Glomerular visceral epithelial cell (primary cell): ENCODE data around the gene AFAP1L2.
"Not testable (repeated sequence)": the region's sequence is repeated elsewhere in the genome, so short reads cannot be mapped to it uniquely, and the experiment has no call there.

Experiments used
- DNase-seq: peaks from one replicate; pipeline ENCODE4 v3.0.0-alpha.2; 2016; ENCODE audit errors: extremely low spot score

AFAP1L2 gene

GRCh38 chr10:114335614-114336013, 68.7 kb downstream of the AFAP1L2 start:
- DNase-seq = no peak

GRCh38 chr10:114334301-114334700, 70.0 kb downstream of the AFAP1L2 start:
- peak; percentile 61 for DNase-seq

GRCh38 chr10:114333441-114333840, 70.9 kb downstream of the AFAP1L2 start:
- DNase-seq = not testable (repeated sequence)

GRCh38 chr10:114332301-114333192, 71.8 kb downstream of the AFAP1L2 start:
- no peak for DNase-seq

- no peak for DNase-seq
Observed at GRCh38 chr10:114329634-114330365, 74.5 kb downstream of the AFAP1L2 start.

- DNase-seq = no peak
Observed at GRCh38 chr10:114328874-114329273, 75.4 kb downstream of the AFAP1L2 start.

GRCh38 chr10:114328441-114328812, 75.9 kb downstream of the AFAP1L2 start:
- DNase-seq = no peak

- DNase-seq = no peak
Observed at GRCh38 chr10:114327537-114328440, 76.5 kb downstream of the AFAP1L2 start.

- DNase-seq = no peak
Observed at GRCh38 chr10:114326795-114327194, 77.5 kb downstream of the AFAP1L2 start.

GRCh38 chr10:114323023-114323422, 81.3 kb downstream of the AFAP1L2 start:
- DNase-seq = no peak

GRCh38 chr10:114322344-114322743, 82.0 kb downstream of the AFAP1L2 start:
- no peak for DNase-seq

GRCh38 chr10:114320249-114321116, 83.8 kb downstream of the AFAP1L2 start:
- DNase-seq = peak; percentile 99

GRCh38 chr10:114319406-114320248, 84.7 kb downstream of the AFAP1L2 start:
- no peak for DNase-seq

GRCh38 chr10:114316744-114317143, 87.6 kb downstream of the AFAP1L2 start:
- no peak for DNase-seq

- DNase-seq = no peak
Observed at GRCh38 chr10:114315566-114316420, 88.5 kb downstream of the AFAP1L2 start.

- DNase-seq = no peak
Observed at GRCh38 chr10:114313866-114314265, 90.4 kb downstream of the AFAP1L2 start.

- DNase-seq = no peak
Observed at GRCh38 chr10:114313139-114313538, 91.2 kb downstream of the AFAP1L2 start.

GRCh38 chr10:114311496-114312209, 92.6 kb downstream of the AFAP1L2 start:
- DNase-seq = no peak
